Measurements from ENCODE around the gene SCD5.

The SCD5 gene

GRCh38 chr4:82811392-82811791 is 12.8 kb upstream of the SCD5 start:
- no peak for DNase-seq (ENCODE audit: extremely low spot score)
- CTCF ChIA-PET, result no interaction called here
- POLR2A ChIA-PET, result interaction anchor here (0.9 kb wide), 1 partner anchor 89 kb away, joined by 3 read pairs; the partner anchor contains the start of gene THAP9
- TF ChIP-seq ARNT (IDR thresholded peaks at IDR 0.05), result no peak
- TF ChIP-seq NFRKB (IDR thresholded peaks at IDR 0.05), result no peak
- TF ChIP-seq ELF4 (IDR thresholded peaks at IDR 0.05), result no peak
- no peak for TF ChIP-seq TARDBP (IDR thresholded peaks at IDR 0.05)
- TF ChIP-seq FOXM1 (IDR thresholded peaks at IDR 0.05; ENCODE audit: borderline replicate concordance), result no peak
- no peak for TF ChIP-seq FOXA1 (IDR thresholded peaks at IDR 0.05)
- TF ChIP-seq LEF1 (IDR thresholded peaks at IDR 0.05; ENCODE audit: borderline replicate concordance), result no peak

- ChIA-PET POLR2A (no interaction called here), CTCF (no interaction called here)
- DNase-seq (ENCODE audit: extremely low spot score), result no peak
- no peak for TF ChIP-seq BHLHE40 (IDR thresholded peaks at IDR 0.05; ENCODE audit: borderline replicate concordance)
- TF ChIP-seq ARNT (IDR thresholded peaks at IDR 0.05), result no peak
- no peak for TF ChIP-seq CTBP1 (IDR thresholded peaks at IDR 0.05; ENCODE audit: borderline replicate concordance)
- TF ChIP-seq FOXA1 (IDR thresholded peaks at IDR 0.05), result no peak
- no peak for TF ChIP-seq PKNOX1 (IDR thresholded peaks at IDR 0.05)
- TF ChIP-seq FOXK2 (IDR thresholded peaks at IDR 0.05), result no peak
- no peak for TF ChIP-seq ELF4 (IDR thresholded peaks at IDR 0.05)
- no peak for TF ChIP-seq TARDBP (IDR thresholded peaks at IDR 0.05)
- no peak for TF ChIP-seq NFRKB (IDR thresholded peaks at IDR 0.05)
- TF ChIP-seq LEF1 (IDR thresholded peaks at IDR 0.05; ENCODE audit: borderline replicate concordance), result no peak
- no peak for TF ChIP-seq SP1 (IDR thresholded peaks at IDR 0.05)
- no peak for TF ChIP-seq L3MBTL2 (conservative IDR thresholded peaks at IDR 0.05)
- no peak for TF ChIP-seq SUZ12 (IDR thresholded peaks at IDR 0.05)
- TF ChIP-seq HDGF (IDR thresholded peaks at IDR 0.05; ENCODE audit: borderline replicate concordance), result no peak
- no peak for TF ChIP-seq ZNF384 (IDR thresholded peaks at IDR 0.05)
- TF ChIP-seq FOXM1 (IDR thresholded peaks at IDR 0.05; ENCODE audit: borderline replicate concordance), result no peak
These were observed 11.6 kb upstream of the SCD5 start for GRCh38 chr4:82810176-82810575.

GRCh38 chr4:82809619-82810018 is 11.0 kb upstream of the SCD5 start:
- POLR2A ChIA-PET, result no interaction called here
- CTCF ChIA-PET, result no interaction called here
- no peak for DNase-seq (ENCODE audit: extremely low spot score)
- no peak for TF ChIP-seq NFRKB (IDR thresholded peaks at IDR 0.05)
- TF ChIP-seq BHLHE40 (IDR thresholded peaks at IDR 0.05; ENCODE audit: borderline replicate concordance), result no peak
- no peak for TF ChIP-seq LEF1 (IDR thresholded peaks at IDR 0.05; ENCODE audit: borderline replicate concordance)
- TF ChIP-seq ELF4 (IDR thresholded peaks at IDR 0.05), result no peak
- no peak for TF ChIP-seq ZNF384 (IDR thresholded peaks at IDR 0.05)
- no peak for TF ChIP-seq FOXA1 (IDR thresholded peaks at IDR 0.05)

- ChIA-PET CTCF (no interaction called here), POLR2A (no interaction called here)
- DNase-seq (ENCODE audit: extremely low spot score), result no peak
- TF ChIP-seq BHLHE40 (IDR thresholded peaks at IDR 0.05; ENCODE audit: borderline replicate concordance) (no peak), FOXM1 (IDR thresholded peaks at IDR 0.05; ENCODE audit: borderline replicate concordance) (no peak), SUZ12 (IDR thresholded peaks at IDR 0.05) (no peak), ARNT (IDR thresholded peaks at IDR 0.05) (no peak), PKNOX1 (IDR thresholded peaks at IDR 0.05) (no peak), TARDBP (IDR thresholded peaks at IDR 0.05) (no peak), SP1 (IDR thresholded peaks at IDR 0.05) (no peak), FOXK2 (IDR thresholded peaks at IDR 0.05) (no peak), FOXA1 (IDR thresholded peaks at IDR 0.05) (no peak), NFRKB (IDR thresholded peaks at IDR 0.05) (no peak), LEF1 (IDR thresholded peaks at IDR 0.05; ENCODE audit: borderline replicate concordance) (no peak), L3MBTL2 (conservative IDR thresholded peaks at IDR 0.05) (no peak), ELF4 (IDR thresholded peaks at IDR 0.05) (no peak), ZNF384 (IDR thresholded peaks at IDR 0.05) (no peak), HDGF (IDR thresholded peaks at IDR 0.05; ENCODE audit: borderline replicate concordance) (no peak), CTBP1 (IDR thresholded peaks at IDR 0.05; ENCODE audit: borderline replicate concordance) (no peak)
These were observed 5.2 kb upstream of the SCD5 start for GRCh38 chr4:82803746-82804145.

- POLR2A ChIA-PET, result no interaction called here
These were observed 4.3 kb upstream of the SCD5 start for GRCh38 chr4:82802911-82803310.

More at GRCh38 chr4:82802911-82803310, 4.3 kb upstream of the SCD5 start:
- TF ChIP-seq NFRKB (IDR thresholded peaks at IDR 0.05), result no peak
- TF ChIP-seq ELF4 (IDR thresholded peaks at IDR 0.05), result no peak
- TF ChIP-seq BHLHE40 (IDR thresholded peaks at IDR 0.05; ENCODE audit: borderline replicate concordance), result no peak
- TF ChIP-seq FOXK2 (IDR thresholded peaks at IDR 0.05), result no peak
- TF ChIP-seq ARNT (IDR thresholded peaks at IDR 0.05), result no peak
- no peak for TF ChIP-seq HDGF (IDR thresholded peaks at IDR 0.05; ENCODE audit: borderline replicate concordance)
- TF ChIP-seq SP1 (IDR thresholded peaks at IDR 0.05), result no peak
- TF ChIP-seq PKNOX1 (IDR thresholded peaks at IDR 0.05), result no peak
- TF ChIP-seq CTBP1 (IDR thresholded peaks at IDR 0.05; ENCODE audit: borderline replicate concordance), result no peak
- no peak for TF ChIP-seq FOXA1 (IDR thresholded peaks at IDR 0.05)
- TF ChIP-seq FOXM1 (IDR thresholded peaks at IDR 0.05; ENCODE audit: borderline replicate concordance), result no peak
- no peak for TF ChIP-seq L3MBTL2 (conservative IDR thresholded peaks at IDR 0.05)
- no peak for TF ChIP-seq TARDBP (IDR thresholded peaks at IDR 0.05)
- DNase-seq (ENCODE audit: extremely low spot score), result no peak
- CTCF ChIA-PET, result interaction anchor here (0.7 kb wide), 1 partner anchor 1336 kb away, joined by 4 read pairs; no protein-coding TSS in a partner anchor
